NCI-H187 (cell line): ENCODE data around the gene S100A2.

Experiments used
- DNase-seq, 2 experiments: peaks; one replicate each; lab custom pipeline; 2025; lab: John Stamatoyannopoulos, UW

Gene S100A2

GRCh38 chr1:153545067-153546055 is 20.3 kb downstream of the S100A2 start, which contains the start of gene S100A4:
S100A4 (minus strand) TSS chr1:153545806; CDS start chr1:153544794, 1,012 bp downstream.
- DNase-seq: peak; percentile 86 to 96

- no peak for DNase-seq
These were observed 21.1 kb downstream of the S100A2 start for GRCh38 chr1:153544453-153545066.

GRCh38 chr1:153543736-153544135 is 21.9 kb downstream of the S100A2 start:
- no peak for DNase-seq

- DNase-seq: no peak
These were observed 22.5 kb downstream of the S100A2 start for GRCh38 chr1:153542956-153543711.

GRCh38 chr1:153541641-153542590 is 23.7 kb downstream of the S100A2 start:
- no peak for DNase-seq

GRCh38 chr1:153540394-153541361 is 25.0 kb downstream of the S100A2 start, which contains the start of gene S100A5:
S100A5 (minus strand) TSS chr1:153540934; CDS start chr1:153540191, 743 bp downstream.
- no peak for DNase-seq

GRCh38 chr1:153539395-153540093 is 26.1 kb downstream of the S100A2 start:
- DNase-seq: no peak

- DNase-seq: no peak
These were observed 27.3 kb downstream of the S100A2 start for GRCh38 chr1:153538315-153538821.

- DNase-seq: no peak
These were observed 28.3 kb downstream of the S100A2 start for GRCh38 chr1:153537376-153537730.

GRCh38 chr1:153536671-153537375 is 28.8 kb downstream of the S100A2 start:
- DNase-seq: no peak

GRCh38 chr1:153536012-153536670 is 29.5 kb downstream of the S100A2 start:
- no peak for DNase-seq

GRCh38 chr1:153535242-153536011 is 30.2 kb downstream of the S100A2 start, which contains the start of gene S100A6:
S100A6 (minus strand) TSS chr1:153535991; CDS start chr1:153535339, 652 bp downstream.
- no peak for DNase-seq

- no peak for DNase-seq
These were observed 30.8 kb downstream of the S100A2 start for GRCh38 chr1:153534925-153535241.

GRCh38 chr1:153534226-153534924 is 31.3 kb downstream of the S100A2 start:
- no peak for DNase-seq

- no peak for DNase-seq
These were observed 31.9 kb downstream of the S100A2 start for GRCh38 chr1:153533689-153534201.
